22Rv1 (cell line): ENCODE results near the gene NRARP.
A peak's percentile ranks its signal among the peaks of the same experiment; 100 is the strongest.
"Not testable (repeated sequence)": the region's sequence is repeated elsewhere in the genome, so short reads cannot be mapped to it uniquely, and the experiment has no call there.

Experiments used
- H3K27ac ChIP-seq: fragments of 450-650 bp; 2 replicates; pipeline ENCODE4 v1.5.1; 2017
- CTCF ChIP-seq: fragments of 450-650 bp; IDR thresholded peaks from 2 replicates; pipeline ENCODE4 v1.5.1; 2017; ENCODE audit warnings: mild to moderate bottlenecking
- ZFX ChIP-seq: fragments of 450-650 bp; IDR thresholded peaks from 2 replicates; pipeline ENCODE4 v1.6.1; 2017; ENCODE audit warnings: antibody characterized with exemption, borderline replicate concordance

NRARP gene

GRCh38 chr9:137302118-137302448, at the start of gene NRARP:
Gene NRARP (minus strand): TSS chr9:137302271. CDS start chr9:137301928, 343 bp downstream.
- TF ChIP-seq CTCF = no peak
- no peak for TF ChIP-seq ZFX
- peak within 1 kb of the TSS; percentile 98 for H3K27ac ChIP-seq

DNA sequence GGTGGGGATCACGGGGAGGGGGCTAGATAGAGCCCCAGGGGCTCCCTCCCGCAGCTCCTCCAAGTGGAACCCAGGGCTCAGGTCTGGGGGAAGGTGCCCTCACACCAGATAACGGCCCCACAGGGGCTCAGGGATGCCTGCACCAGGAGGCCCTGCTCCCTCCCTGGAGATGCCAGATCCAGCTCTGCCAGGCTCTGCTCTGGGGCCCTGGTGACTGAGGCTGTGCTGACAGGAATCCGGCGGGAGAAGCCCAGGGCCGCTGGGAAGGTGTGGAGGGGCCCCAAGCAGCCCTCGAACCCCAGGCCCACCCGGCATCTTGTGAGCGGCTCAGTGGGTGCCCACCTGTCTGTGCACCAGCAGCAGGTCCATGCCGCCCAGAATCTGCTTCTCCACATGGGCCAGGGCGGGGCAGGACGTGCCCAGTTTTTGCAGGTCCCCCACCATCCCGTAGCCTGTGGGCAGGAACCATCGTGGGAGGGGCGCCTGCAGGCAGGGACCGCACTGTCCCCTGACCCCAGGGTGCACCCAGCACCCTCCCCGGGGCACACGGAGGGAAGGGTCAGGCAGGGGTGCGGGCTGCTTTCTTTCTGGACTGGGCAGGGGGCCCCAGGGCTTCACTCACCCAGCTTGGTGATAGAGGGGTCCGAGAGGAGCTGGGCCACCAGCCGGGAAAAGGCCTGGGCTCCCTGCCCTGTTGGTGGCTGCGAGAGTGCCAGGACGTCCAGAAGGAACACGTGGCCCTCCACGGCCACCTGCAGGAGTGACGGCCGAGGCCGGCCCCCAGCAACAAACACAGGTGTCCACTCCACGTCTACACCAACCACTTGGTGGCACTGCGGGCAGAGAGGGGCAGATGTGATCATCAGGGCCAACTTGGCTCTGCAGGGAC, 48.9 kb upstream of the NRARP start:
- TF ChIP-seq ZFX = no peak
- TF ChIP-seq CTCF = no peak

GRCh38 chr9:137349471-137350033, 47.5 kb upstream of the NRARP start:
- no peak overlapping the region for H3K27ac ChIP-seq
- TF ChIP-seq ZFX = no peak
- no peak for TF ChIP-seq CTCF

More for the DNA sequence above, 48.9 kb upstream of the NRARP start:
- no peak overlapping the region for H3K27ac ChIP-seq

DNA sequence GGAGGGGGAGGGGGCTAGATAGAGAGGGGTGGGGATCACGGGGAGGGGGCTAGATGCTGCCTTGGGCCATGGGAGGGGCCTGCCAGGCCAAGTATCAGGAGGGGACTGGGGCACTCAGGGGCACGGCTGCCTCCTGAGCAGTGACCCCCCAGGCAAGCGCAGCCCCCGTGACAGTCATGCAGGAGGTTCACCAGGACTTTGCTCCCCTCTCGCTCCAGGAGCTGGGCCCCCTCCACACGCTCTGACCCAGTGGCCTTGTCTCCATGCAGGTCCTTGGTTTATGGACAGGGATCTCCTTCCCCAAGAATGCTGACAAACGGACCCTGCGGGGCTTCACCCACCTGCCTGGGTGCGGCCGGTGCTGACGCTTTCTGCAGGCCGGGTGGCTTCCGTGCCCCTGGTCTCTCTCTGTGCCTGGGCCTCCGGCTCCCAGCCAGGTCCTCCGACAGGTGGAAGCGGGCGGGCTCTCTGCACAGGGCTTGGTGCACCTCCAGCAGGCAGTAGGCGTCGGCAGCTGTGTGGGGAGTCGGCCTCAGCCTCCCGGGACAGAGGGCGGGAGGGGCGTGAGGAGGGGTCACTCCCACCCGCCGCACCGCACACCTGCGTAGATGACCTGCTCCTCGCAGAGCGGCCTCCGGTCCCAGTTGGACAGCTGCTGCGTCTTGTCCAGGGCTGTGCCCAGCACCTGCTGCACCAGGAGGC, 46.8 kb upstream of the NRARP start:
- no peak for TF ChIP-seq CTCF
- TF ChIP-seq ZFX = no peak
- no peak overlapping the region for H3K27ac ChIP-seq

- TF ChIP-seq ZFX = no peak
- TF ChIP-seq CTCF = no peak
- H3K27ac ChIP-seq = no peak overlapping the region
These were observed 45.9 kb upstream of the NRARP start for GRCh38 chr9:137347928-137348327.

DNA sequence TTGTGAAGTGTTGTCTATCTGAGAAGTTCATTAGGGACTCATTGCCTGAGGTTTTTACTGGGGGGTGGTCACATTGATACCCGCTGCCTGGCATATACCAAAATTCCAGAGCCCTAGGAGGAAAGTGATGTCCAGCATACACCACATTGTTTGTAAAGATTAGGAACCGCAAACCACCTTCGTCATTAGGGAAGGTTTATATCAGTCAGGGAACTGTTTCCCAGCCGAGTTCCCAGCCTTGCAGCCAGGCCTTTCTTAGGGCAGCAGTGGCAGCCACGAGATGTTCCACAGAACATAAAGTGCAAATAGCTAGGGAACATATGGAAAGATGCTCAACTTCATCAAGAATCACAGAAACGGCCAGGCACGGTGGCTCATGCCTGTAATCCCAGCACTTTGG, 40.4 kb upstream of the NRARP start:
- TF ChIP-seq CTCF = no peak
- no peak for TF ChIP-seq ZFX
- no peak overlapping the region for H3K27ac ChIP-seq

DNA sequence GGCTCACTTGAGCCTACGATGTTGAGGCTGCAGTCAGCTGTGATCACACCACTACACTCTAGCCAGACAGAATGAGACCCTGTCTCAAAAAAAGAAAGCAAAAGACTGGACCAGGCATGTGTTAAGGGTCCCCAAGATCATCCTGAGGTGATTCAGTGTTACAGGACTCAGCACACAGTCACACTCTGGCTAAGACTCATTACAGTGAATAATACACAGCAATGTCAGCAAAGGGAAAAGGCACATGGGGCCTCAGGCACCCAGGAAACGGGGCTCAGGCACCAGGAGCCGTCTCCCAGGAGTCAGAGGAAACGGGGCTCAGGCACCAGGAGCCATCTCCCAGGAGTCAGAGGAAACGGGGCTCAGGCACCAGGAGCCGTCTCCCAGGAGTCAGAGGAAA, 39.2 kb upstream of the NRARP start:
- H3K27ac ChIP-seq = no peak overlapping the region
- TF ChIP-seq ZFX = no peak
- TF ChIP-seq CTCF = no peak

- H3K27ac ChIP-seq = not testable (repeated sequence)
These were observed 37.9 kb upstream of the NRARP start for GRCh38 chr9:137339908-137340462.
